GM19025 (cell line): ENCODE results near the gene WDR33.

Experiments
- ATAC-seq: cut with Tn5 transposase; IDR thresholded peaks from one replicate; pipeline ENCODE4 v1.9.1; 2021; ENCODE audit warnings: mild to moderate bottlenecking, low read depth, moderate library complexity; ENCODE audit not compliant: unreplicated experiment

Gene WDR33

DNA sequence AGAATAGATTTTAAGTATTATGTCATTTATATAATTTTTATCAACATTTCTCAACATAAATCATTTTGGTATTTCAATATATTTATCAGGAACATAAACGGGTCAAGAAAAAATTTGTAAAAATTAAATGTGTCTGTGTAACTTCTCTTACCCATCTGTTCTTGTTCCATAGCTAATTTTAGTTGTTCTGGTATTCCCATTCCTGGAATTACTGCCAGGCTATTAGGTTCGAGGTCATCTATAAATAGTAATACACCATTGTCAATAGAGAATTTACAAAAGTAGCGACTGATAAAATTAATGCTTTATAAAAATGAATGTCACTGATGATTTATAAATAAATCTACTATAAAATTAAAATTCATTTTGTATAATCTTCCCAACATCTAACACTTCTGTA is 88.2 kb downstream of the WDR33 start:
- no peak for ATAC-seq

DNA sequence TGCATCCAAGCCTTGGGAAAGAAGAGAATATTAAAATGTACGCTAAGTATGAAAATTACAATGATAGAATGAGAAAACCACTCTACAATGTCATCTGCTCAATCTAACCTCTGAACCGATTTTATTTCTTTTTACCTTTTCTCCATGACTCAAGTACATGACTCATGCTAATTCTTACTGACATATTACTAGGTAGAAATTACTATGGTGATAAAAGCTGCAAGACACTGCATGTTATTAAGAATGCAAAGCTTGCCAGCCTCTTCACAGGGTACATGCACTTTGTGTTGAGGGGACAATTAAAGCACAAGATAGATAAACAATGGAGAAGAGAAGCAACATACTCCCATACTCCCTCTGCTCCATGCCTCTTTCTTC is 89.0 kb downstream of the WDR33 start:
- ATAC-seq, result no peak

DNA sequence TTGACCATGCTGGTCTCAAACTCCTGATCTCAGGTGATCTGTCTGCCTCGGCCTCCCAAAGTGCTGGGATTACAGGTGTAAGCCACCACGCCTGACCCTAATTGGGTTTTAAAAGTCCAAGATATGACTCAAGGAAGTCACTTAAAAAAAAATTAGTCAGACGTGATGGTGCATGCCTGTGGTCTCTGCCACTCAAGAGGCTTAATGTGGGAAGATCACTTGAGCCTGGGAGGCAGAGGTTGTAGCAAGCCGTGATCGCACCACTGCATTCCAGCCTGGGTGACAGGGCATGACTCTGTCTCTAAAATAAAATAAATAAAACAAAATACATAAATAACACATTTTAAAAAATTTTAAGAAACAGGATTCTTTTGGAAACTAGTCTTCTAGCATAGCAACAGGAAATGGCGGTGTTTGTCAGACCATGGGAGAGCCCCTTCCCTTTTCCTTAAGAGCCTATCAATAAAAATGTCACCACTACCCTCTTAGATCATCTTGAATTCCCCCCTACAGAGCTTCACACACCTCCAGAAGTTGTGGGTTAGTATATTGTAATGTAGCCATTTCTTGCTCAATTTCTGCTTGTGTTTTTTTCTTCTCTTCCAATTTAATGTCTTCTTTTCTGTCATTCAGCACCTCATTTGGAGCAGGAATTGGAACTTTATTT is 89.5 kb downstream of the WDR33 start:
- no peak for ATAC-seq

DNA sequence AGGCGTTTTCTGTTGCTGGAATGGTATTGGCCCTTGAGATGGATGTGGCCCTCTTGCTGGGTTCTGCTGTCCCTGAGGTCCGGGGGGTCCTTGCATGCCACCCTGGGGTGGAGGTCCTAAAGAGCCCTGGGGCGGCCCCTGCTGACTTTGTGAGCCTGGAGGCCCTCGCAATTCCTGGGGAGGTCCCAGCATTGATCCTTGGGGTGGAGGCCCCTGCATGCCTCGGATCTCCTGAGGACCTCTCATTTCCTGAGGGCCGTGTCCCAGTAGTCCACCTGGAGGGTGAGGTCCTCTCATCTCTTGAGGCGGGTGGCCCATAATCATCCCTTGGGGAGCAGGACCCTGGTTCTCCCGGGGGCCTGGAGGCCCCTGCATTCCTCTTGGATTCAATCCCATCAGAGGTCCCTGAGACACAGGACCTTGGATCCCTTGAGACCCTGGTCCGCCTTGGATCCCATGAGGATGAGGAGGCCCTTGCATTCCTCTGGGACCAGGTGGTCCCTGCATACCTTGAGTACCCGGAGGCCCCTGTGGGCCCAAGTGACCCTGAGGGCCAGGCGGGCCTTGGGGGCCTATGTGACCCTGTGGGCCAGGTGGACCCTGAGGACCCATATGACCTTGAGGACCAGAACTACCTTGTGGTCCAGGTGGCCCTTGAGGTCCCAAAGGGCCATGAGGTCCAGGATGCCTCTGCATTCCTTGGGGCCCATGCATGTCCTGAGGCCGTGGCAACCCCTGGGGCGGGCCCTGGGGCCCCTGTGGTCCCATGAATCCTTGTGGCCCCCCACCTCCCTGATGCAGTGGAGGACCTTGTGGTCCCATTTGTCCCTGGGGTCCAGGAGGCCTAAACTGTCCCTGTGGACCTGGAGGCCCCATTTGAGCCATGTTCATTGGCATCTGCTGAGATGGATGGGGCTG is 91.4 kb downstream of the WDR33 start:
- ATAC-seq, result no peak

DNA sequence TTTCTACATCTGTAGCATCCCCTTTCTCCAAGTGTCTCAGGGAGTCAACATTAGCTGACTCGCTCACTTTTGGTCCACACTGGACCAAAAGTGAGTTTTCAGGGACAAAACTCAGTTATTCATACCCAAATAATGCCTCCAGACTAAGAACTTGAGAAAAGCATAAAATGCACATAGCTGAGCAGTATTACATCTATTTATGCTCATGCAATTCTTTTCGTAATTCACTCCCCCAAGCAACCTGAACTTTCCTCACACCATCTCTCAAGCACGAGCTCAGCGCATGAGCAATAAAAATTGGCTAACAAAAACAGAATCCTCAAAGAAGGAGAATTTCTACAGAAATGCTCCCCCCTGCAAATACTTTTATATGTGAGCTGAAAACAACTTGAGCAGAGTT is 92.7 kb downstream of the WDR33 start:
- no peak for ATAC-seq

DNA sequence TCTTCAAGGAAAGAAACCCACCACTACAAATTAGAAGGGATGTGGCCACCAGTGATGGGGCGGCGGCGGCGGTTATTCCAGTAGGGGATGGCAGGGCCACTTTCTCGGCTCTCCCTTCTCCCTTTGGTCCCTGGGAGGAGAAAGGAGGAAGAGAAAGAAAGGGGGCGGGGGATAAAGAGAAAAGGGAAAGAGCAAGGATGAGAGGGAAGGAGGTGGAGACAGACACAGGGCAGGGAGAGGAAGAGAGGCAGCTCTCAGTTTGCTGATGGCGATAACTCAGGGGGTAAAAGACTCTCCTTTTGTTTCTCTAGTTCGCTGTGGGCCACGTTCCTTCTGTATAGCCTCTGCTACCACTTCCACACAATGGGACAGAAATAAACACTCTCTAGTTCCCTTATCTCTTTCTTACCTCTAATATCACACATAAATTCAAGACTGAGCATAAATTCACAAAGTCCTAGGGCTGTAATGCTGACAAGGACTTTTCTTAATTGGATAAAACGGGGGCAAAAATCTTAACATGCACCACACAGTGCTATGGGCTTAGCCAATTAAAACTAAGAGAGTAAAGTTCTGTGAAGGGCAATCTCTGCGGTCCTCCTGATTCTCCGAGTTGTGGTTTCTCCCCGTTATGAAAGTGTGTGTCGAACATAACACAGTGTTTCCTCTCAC is 95.1 kb downstream of the WDR33 start:
- ATAC-seq, result no peak

DNA sequence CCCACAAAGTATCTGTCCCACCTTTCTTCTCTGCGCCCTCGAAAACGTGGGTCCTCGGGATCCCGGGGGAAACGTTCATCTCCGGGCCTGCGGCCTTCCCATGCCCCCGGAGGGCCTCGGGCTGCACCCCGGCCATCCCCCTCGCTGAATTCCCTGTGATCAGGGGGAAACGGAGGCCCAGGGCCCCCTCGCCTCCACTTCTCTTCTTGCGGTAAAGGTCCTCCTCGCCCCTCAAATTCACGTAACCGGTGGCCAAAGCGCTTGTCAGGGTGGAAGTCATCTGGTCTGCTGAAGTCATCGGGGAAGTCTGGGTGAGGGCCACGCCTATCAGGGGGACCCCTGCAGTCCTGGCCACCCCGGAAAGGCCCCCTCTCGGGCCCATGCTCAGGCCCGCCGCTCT is 97.4 kb downstream of the WDR33 start:
- ATAC-seq, result no peak

DNA sequence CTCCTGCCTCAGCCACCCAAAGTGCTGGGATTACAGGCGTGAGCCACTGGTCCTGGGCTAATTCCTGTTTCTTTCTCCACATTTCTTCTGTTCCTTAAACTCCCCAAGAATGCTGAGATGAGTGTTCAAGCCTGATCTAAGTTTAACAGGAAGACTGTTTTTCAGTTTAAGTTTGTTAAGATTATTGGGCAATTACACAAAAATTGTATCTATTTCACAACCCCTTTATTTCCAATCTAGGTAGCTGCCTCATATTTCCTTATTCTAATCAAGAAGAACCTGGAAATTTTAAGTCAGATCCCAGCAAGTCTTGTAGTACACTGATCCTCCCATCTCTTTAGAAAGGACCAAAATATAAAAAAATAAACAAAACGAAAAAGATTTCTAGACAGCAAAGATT is 98.0 kb downstream of the WDR33 start:
- ATAC-seq, result no peak

DNA sequence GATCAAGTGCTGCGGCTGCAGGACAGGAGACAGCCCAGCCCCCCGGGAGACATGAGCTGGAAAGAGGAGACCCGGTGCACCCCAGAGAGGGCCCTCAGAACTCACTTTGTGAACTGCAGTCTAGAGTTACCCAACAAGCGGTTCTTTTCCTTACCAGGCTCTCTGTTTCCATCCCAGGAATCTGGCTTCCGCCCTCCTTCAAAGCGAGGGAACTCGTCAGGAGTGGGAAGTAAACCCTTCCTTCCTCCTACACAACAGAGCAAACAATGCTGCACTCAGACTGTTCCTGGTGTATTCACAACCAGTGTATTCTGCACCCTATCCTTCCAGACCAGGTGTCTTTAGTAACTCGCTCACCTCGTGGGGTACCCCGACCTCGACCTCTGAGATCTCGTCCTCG is 101.6 kb downstream of the WDR33 start:
- ATAC-seq, result no peak

DNA sequence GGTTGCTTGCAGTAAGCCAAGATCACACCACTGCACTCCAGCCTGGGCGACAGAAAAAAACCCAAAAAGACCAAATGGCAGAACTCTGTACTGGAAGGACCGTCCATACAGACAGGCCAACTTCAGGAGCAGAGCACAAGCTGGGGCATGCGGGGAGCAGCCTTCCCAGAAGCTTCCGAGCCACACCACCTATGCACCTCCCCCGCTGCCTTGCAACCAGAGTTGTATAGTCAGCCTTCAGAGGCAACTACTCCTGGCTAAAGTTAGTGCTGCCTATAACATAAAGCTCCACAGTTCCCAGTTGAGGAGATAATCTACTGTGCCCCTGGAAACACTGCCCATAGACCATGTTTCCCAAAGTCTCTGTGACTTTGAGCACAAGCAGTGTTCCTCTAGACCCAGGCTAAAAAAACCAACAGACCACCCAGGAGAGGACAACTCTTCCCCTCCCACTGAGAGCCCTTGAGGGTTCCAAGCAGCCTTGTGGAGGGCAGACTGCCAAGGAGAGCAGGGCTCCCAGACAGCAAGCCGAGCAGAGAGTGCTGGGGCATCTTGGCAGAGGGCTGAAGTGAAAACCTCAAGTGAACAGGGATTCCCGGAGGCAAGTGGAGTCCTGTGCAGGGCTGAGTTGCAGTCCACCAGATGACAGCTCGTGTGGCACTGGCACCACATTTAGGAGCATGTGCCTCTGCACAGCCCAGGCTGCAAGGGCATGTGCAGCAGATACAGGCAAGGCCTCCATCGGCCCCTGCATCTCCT is 102.9 kb downstream of the WDR33 start:
- no peak for ATAC-seq

DNA sequence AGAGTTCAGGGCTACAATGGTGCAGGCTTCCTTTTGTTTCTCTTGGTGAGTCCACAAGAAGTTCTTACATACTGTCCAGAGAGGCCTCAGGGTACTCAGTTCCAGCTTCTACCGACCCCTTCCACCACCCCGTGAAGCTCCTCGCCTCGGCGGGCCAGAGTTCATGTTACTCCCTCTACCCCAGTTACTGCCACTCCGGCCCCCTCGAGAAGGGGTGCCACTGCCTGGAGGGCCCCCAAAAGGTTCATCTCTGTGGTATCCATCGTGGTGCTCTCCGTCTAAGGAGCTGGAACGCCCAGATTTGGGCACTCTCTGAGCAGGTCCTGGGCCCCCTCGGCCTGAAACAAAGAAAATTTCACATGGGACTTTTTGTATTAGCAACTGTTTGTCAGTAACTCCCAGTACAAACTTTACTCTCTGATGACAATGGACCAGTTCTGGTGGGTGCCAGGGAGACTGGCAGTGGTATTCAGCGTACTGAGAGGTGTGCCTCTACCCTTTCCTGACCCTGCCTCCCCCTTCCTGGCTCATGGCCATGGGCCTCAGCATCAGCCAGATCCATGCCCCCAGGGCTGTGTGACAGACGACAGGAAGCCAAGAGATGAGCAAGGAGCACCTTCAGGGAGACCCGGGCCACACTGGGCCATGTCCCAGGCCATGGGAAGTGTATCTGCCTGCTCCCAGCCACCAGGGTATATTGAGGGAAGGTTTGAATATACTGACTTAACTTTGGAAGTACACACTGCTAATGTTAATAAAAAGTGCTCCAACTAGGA is 104.6 kb downstream of the WDR33 start:
- ATAC-seq, result no peak

DNA sequence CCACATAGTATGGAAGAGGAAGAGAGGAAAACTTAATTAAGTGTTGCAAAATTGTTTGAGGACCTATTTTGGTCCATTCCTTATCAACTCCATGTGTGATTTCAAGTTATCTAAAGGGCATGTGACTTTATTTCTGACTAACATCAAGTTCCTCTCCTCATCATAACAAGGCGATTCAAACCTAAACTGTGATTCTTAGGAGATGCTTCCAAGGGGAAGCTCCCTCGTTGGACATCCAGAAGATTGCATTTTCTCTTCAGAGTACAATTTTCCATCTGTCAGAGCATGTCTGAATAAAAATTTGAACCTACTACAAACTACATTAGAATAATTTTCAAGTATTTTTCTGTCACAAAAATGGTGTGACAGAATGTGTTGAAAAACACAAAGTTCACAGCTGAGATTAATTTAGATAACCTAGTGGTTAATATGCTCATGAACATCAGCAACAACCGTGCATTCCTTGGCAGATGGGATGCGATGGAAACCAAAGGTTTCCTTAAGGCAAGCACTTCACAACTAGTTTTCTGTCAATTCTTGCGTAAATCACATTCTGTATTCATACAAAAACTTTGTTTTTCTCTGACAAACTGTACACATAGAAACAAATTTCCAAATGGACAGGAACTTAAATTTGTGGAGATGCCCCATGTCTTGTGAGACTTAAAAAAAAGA is 105.4 kb downstream of the WDR33 start:
- ATAC-seq, result no peak

DNA sequence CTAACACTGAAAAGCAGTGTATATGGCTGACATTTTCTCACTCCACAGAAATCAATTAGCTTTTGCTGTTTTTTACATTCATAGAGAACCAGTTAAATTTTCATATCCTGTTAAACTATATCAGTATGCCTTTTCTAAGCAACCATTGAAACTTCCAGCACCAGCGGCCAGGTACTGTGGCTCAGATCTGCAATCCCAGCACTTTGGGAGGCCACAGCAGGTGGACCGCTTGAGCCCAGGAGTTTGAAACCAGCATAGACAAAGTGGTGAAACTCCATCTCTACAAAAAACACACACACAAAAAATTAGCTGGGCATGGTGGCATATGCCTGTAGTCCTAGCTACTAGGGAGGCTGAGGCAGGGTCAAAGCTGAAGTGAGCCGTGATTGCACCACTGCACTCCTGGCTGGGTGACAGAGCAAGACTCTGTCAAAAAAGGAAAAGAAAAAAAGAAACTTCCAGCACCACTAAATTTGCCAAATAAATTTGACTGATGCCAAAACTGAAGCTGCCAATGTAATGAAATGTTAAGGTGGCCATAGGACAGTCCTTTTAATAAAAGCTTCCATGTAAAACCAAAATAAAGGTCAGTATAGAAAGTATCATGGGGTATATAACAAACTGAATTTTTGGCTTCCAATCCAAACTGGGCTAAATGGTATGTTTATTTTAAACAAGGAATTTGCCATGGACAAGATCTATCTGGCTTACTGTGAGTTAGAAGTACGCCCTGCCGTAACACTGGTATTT is 106.2 kb downstream of the WDR33 start:
- ATAC-seq, result no peak

DNA sequence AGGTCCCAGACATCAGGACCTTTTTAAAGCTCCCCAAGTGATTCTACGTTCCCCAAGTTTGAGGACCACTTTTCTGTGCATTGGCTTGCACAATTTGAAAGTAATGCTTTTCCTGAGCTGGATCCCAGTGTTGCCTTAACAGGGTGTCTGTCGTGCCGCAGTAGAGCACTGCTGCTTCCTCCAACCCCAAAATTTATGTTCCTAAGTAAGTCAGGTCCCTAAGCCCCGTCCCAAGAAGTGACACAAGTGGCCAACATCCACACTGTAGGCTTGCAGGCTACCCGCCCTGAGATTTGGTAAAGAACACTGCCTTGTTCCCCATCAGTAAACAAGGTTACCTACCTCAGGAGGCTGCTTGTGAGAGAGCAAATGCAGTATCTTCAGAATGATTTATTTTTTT is 107.7 kb downstream of the WDR33 start:
- no peak for ATAC-seq

DNA sequence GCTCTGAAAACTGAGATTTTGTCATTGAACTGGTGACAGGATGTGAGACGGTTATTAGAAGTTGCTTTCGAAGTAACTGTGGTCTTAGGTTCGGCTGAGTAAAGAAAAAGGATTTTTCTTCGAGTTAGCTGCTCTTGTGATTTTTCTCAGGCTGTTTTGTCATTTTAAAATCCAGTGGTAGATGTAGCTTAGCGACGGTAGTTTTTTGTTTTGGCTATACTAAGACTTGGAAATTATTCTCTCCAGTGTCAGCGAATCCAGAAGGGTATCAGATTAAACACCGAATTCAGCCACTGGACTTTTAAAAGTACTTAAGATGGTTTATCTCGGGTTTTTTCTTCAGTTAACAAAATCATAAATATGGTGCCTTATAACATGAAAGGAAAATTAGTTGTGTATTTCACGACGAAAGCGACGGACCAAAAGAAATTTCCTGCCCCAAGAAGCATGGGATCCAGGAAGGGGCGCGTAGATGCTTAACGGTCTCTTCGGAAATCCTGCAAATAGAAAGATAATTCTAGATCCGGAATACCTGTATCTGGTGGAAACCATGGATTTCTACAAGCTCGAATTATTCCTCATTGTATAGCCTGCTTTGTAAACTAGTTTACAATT is 108.5 kb downstream of the WDR33 start:
- no peak for ATAC-seq

DNA sequence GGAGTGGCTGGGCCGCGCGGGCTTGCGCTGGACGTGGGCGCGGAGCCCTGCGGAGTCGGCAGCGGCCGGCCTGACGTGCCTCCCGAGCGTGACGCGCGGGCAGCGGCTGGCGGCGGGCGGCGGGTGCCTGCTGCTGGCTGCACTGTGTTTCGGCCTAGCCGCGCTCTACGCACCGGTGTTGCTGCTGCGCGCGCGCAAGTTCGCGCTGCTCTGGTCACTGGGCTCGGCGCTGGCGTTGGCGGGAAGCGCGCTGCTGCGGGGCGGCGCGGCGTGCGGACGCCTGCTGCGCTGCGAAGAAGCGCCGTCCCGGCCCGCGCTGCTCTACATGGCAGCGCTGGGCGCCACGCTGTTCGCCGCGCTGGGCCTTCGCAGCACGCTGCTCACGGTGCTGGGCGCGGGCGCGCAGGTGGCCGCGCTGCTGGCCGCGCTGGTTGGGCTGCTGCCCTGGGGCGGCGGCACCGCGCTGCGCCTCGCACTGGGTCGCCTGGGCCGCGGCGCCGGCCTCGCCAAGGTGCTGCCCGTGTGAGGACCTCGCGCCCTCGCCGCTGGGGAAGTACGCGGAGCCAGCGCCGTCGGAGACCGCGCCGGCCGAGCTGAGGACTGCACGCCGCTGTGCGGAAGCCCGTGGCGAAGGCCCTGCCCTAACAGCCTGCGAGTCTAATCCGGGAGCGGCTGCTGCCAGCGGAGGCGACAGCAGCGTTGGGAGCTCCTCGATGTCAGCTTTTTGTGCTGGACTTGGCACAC is 109.1 kb downstream of the WDR33 start:
- peak; percentile 45 for ATAC-seq

DNA sequence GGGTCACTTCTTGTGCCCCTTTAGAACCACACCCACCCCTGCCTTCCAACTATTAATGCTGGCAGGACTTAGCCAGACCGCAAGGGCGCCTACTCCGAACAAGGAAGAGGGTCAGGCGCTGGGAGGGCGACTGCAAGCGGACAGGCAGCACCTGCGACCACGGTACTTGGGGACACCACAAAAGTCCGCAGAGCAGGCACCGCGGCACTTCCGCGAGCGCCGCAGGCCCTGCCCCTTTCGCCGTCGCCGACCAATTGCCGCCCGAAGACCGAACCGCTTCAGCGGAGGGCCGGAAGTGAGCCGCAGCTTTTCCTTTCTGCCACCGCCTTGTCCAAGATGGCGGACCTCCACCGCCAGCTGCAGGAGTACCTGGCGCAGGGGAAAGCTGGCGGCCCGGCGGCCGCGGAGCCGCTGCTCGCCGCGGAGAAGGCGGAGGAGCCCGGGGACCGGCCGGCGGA is 109.7 kb downstream of the WDR33 start, which contains the start of gene SFT2D3:
TSS of gene SFT2D3 (plus strand) at position 305 of the 458 bp plus-strand sequence. CDS start at position 337, 32 bp downstream.
- peak; percentile 59 for ATAC-seq
